Mesendoderm (in vitro differentiated cells): ENCODE data around the gene QRICH1.

Experiments
- DNase-seq: peaks from one replicate; pipeline ENCODE4 v3.0.0; 2013
- H2AK5ac ChIP-seq: 2 replicates; pipeline ENCODE4 v1.6.1; 2013; ENCODE audit warnings: low read length, inconsistent platforms
- H2BK120ac ChIP-seq: 2 replicates; pipeline ENCODE4 v1.6.1; 2013; ENCODE audit warnings: low read depth, mild to moderate bottlenecking, low read length, moderate library complexity, mixed read lengths
- H2BK15ac ChIP-seq: replicated peaks from 2 replicates; pipeline ENCODE4 v1.6.1; 2013; ENCODE audit warnings: low read depth, mild to moderate bottlenecking, moderate library complexity
- H2BK5ac ChIP-seq: 2 replicates; pipeline ENCODE4 v1.6.1; 2013; ENCODE audit warnings: low read length, inconsistent platforms
- H3K18ac ChIP-seq: 2 replicates; pipeline ENCODE4 v1.6.1; 2013; ENCODE audit warnings: mild to moderate bottlenecking, low read length, mixed read lengths
- H3K23ac ChIP-seq: one replicate; pipeline ENCODE4 v1.6.1; 2013; ENCODE audit warnings: low read length
- H3K27ac ChIP-seq: 2 replicates; pipeline ENCODE4 v1.5.1; 2013; ENCODE audit warnings: low read depth, mild to moderate bottlenecking, inconsistent platforms, low read length, moderate library complexity
- H3K27me3 ChIP-seq: 2 replicates; pipeline ENCODE4 v1.6.1; 2013; ENCODE audit warnings: low read length, control low read depth, mild to moderate bottlenecking, inconsistent platforms; ENCODE audit not compliant: insufficient read depth, poor library complexity
- H3K36me3 ChIP-seq: 2 replicates; pipeline ENCODE4 v1.6.1; 2013; ENCODE audit warnings: low read length, inconsistent platforms; ENCODE audit not compliant: control insufficient read depth, insufficient read depth
- H3K4ac ChIP-seq: one replicate; pipeline ENCODE4 v1.6.1; 2013; ENCODE audit warnings: low read depth, mild to moderate bottlenecking, low read length, moderate library complexity
- H3K4me1 ChIP-seq: 2 replicates; pipeline ENCODE4 v1.6.1; 2013; ENCODE audit warnings: low read depth, low read length, inconsistent platforms; ENCODE audit not compliant: control insufficient read depth
- H3K4me2 ChIP-seq: 2 replicates; pipeline ENCODE4 v1.6.1; 2013; ENCODE audit warnings: low read length
- H3K4me3 ChIP-seq: 2 replicates; pipeline ENCODE4 v1.5.1; 2013; ENCODE audit warnings: mild to moderate bottlenecking, low read length
- H3K56ac ChIP-seq: one replicate; pipeline ENCODE4 v1.6.1; 2013; ENCODE audit warnings: low read length
- H3K79me1 ChIP-seq: 2 replicates; pipeline ENCODE4 v1.6.1; 2013; ENCODE audit warnings: low read length, inconsistent platforms
- H3K79me2 ChIP-seq: 2 replicates; pipeline ENCODE4 v1.6.1; 2013; ENCODE audit warnings: mild to moderate bottlenecking, low read length; ENCODE audit not compliant: control insufficient read depth, insufficient read depth
- H3K9ac ChIP-seq: 2 replicates; pipeline ENCODE4 v1.6.1; 2013; ENCODE audit warnings: low read length, inconsistent platforms
- H4K5ac ChIP-seq: one replicate; pipeline ENCODE4 v1.6.1; 2013; ENCODE audit warnings: low read length
- H4K8ac ChIP-seq: one replicate; pipeline ENCODE4 v1.6.1; 2013; ENCODE audit warnings: low read depth, mild to moderate bottlenecking, control low read depth, low read length, moderate library complexity
- WGBS: extraction: QIAGEN DNeasy Blood & Tissue Kit; methylation state at CpG from one replicate; pipeline ENCODE4 v1.1.7; 2013; ENCODE audit warnings: low lambda C conversion rate, missing lambda C conversion rate; ENCODE audit not compliant: insufficient coverage; ENCODE audit errors: extremely low coverage; 5-methylcytosine and 5-hydroxymethylcytosine counted together

QRICH1 gene

GRCh38 chr3:49076646-49077045 is 17.2 kb downstream of the QRICH1 start:
- no peak overlapping the region for H3K4me3 ChIP-seq
- no CpG with 5 or more reads among the region's 4 CpGs for WGBS
- DNase-seq = no peak

DNA sequence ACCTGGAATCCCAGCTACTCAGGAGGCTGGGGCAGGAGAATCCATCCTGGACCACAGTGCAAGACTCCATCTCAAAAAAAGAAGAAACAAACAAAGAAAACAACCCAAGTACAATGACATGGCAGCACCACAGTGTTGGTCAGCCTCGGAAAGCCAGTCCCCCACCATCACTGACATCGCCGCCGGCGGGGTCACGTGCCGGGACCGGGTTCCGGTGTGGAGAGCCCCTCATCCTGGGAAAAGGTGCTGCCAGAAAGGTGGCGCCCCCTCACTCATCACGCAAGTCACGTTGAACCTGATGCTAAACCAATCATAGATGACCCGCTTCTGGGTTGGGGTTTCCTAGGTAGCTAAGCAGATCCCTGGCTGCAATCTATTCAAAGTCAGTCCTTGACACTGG is 17.8 kb downstream of the QRICH1 start:
- H4K5ac ChIP-seq = no peak overlapping the region
- peaks cover 22% of the 10 kb centered on the region for H3K79me2 ChIP-seq
- H3K23ac ChIP-seq = no peak overlapping the region
- H3K36me3 ChIP-seq = peaks cover 12% of the 10 kb centered on the region
- H2BK15ac ChIP-seq = no peak overlapping the region
- no peak overlapping the region for H2BK5ac ChIP-seq
- H3K79me1 ChIP-seq = peaks cover 8% of the 10 kb centered on the region
- H3K4me3 ChIP-seq = no peak overlapping the region
- no peak overlapping the region for H3K9ac ChIP-seq
- H3K18ac ChIP-seq = no peak overlapping the region
- H3K4ac ChIP-seq = no peak overlapping the region
- H4K8ac ChIP-seq = no peak overlapping the region
- no peak overlapping the region for H2BK120ac ChIP-seq
- no peaks in the 10 kb centered on the region for H3K27me3 ChIP-seq
- H3K4me2 ChIP-seq = no peak overlapping the region
- no peak overlapping the region for H3K27ac ChIP-seq
- no CpG with 5 or more reads among the region's 13 CpGs for WGBS
- H2AK5ac ChIP-seq = no peak overlapping the region
- no peak for DNase-seq
- H3K56ac ChIP-seq = no peak overlapping the region
- H3K4me1 ChIP-seq = no peaks in the 10 kb centered on the region

More at GRCh38 chr3:49076646-49077045, 17.2 kb downstream of the QRICH1 start:
- Histone ChIP-seq H3K79me1 (peaks cover 8% of the 10 kb centered on the region), H2BK15ac (no peak overlapping the region), H2AK5ac (no peak overlapping the region), H4K8ac (no peak overlapping the region), H3K36me3 (peaks cover 9% of the 10 kb centered on the region), H3K79me2 (peaks cover 25% of the 10 kb centered on the region), H3K56ac (no peak overlapping the region), H3K23ac (no peak overlapping the region), H3K4ac (no peak overlapping the region), H3K27me3 (no peaks in the 10 kb centered on the region), H3K27ac (no peak overlapping the region), H3K18ac (no peak overlapping the region), H3K4me1 (no peaks in the 10 kb centered on the region), H2BK5ac (no peak overlapping the region), H2BK120ac (no peak overlapping the region), H3K9ac (no peak overlapping the region), H3K4me2 (no peak overlapping the region), H4K5ac (no peak overlapping the region)

GRCh38 chr3:49058011-49058410 is 35.9 kb downstream of the QRICH1 start:
- Histone ChIP-seq H2BK5ac (no peak overlapping the region), H3K4me2 (no peak overlapping the region), H3K18ac (no peak overlapping the region), H2AK5ac (no peak overlapping the region), H3K79me1 (peaks cover 3% of the 10 kb centered on the region), H3K27me3 (no peaks in the 10 kb centered on the region), H3K79me2 (no peaks in the 10 kb centered on the region), H3K56ac (no peak overlapping the region), H4K8ac (no peak overlapping the region), H2BK15ac (no peak overlapping the region), H2BK120ac (no peak overlapping the region), H4K5ac (no peak overlapping the region), H3K4me1 (no peaks in the 10 kb centered on the region), H3K23ac (no peak overlapping the region), H3K4me3 (no peak overlapping the region), H3K4ac (no peak overlapping the region), H3K9ac (no peak overlapping the region), H3K27ac (no peak overlapping the region), H3K36me3 (peaks cover 17% of the 10 kb centered on the region)
- DNase-seq = no peak
- WGBS = no CpG with 5 or more reads among the region's 7 CpGs

- H3K18ac ChIP-seq = no peak overlapping the region
- H3K36me3 ChIP-seq = peaks cover 18% of the 10 kb centered on the region
- no peak overlapping the region for H3K9ac ChIP-seq
- no peak overlapping the region for H2BK5ac ChIP-seq
- H3K4me3 ChIP-seq = no peak overlapping the region
- H2BK15ac ChIP-seq = no peak overlapping the region
- DNase-seq = no peak
- no peak overlapping the region for H3K4me2 ChIP-seq
- H3K4ac ChIP-seq = no peak overlapping the region
- no peak overlapping the region for H2BK120ac ChIP-seq
- H3K23ac ChIP-seq = no peak overlapping the region
- no peaks in the 10 kb centered on the region for H3K27me3 ChIP-seq
- no peak overlapping the region for H4K8ac ChIP-seq
- H3K27ac ChIP-seq = no peak overlapping the region
- no peaks in the 10 kb centered on the region for H3K79me2 ChIP-seq
- no peak overlapping the region for H4K5ac ChIP-seq
- H3K79me1 ChIP-seq = peaks cover 3% of the 10 kb centered on the region
- H3K56ac ChIP-seq = no peak overlapping the region
- no CpG with 5 or more reads among the region's 10 CpGs for WGBS
- H2AK5ac ChIP-seq = no peak overlapping the region
- no peaks in the 10 kb centered on the region for H3K4me1 ChIP-seq
These were observed 36.6 kb downstream of the QRICH1 start for GRCh38 chr3:49057268-49057667.

DNA sequence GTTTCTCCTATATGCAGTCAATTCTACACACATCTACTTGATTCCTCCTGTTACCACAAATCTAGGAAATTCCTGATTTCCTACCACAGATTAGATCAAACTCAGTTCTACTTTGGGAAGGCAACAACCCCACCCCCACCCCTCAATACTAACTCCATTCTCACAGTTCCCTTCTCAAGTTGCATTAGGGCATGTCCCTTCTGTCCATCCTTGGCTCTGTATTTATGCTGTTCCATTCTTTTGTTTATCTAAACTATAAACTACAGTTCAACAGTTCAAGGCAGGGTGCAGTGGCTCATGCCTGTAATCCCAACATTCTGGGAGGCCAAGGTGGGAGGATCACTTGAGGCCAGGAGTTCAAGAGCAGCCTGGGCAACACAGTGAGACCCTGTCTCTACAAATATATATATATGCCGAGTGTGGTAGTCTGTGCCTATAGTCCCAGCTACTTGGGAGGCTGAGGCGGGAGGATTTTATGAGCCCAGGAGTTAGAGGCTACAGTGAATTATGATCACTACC is 39.5 kb downstream of the QRICH1 start:
- Histone ChIP-seq H2BK5ac (no peak overlapping the region), H3K36me3 (peaks cover 24% of the 10 kb centered on the region), H3K27me3 (no peaks in the 10 kb centered on the region), H4K5ac (no peak overlapping the region), H4K8ac (no peak overlapping the region), H3K27ac (no peak overlapping the region), H3K79me1 (peaks cover 9% of the 10 kb centered on the region), H3K4me3 (no peak overlapping the region), H3K4ac (no peak overlapping the region), H3K18ac (no peak overlapping the region), H2BK120ac (no peak overlapping the region), H3K56ac (no peak overlapping the region), H3K79me2 (peaks cover 5% of the 10 kb centered on the region), H2AK5ac (no peak overlapping the region), H3K23ac (no peak overlapping the region), H2BK15ac (no peak overlapping the region), H3K4me1 (no peaks in the 10 kb centered on the region), H3K9ac (no peak overlapping the region), H3K4me2 (no peak overlapping the region)
- no peak for DNase-seq
- no CpG with 5 or more reads among the region's 2 CpGs for WGBS

GRCh38 chr3:49053543-49053942 is 40.3 kb downstream of the QRICH1 start:
- H3K36me3 ChIP-seq = peaks cover 24% of the 10 kb centered on the region
- H2BK15ac ChIP-seq = no peak overlapping the region
- no peak overlapping the region for H3K27ac ChIP-seq
- no peak overlapping the region for H2BK120ac ChIP-seq
- no peak overlapping the region for H3K56ac ChIP-seq
- H3K79me2 ChIP-seq = peaks cover 5% of the 10 kb centered on the region
- no peaks in the 10 kb centered on the region for H3K4me1 ChIP-seq
- H3K9ac ChIP-seq = no peak overlapping the region
- H3K4me3 ChIP-seq = no peak overlapping the region
- H2BK5ac ChIP-seq = no peak overlapping the region
- DNase-seq = no peak
- no peak overlapping the region for H3K4ac ChIP-seq
- H4K8ac ChIP-seq = no peak overlapping the region
- H3K23ac ChIP-seq = no peak overlapping the region
- H3K18ac ChIP-seq = no peak overlapping the region
- H3K79me1 ChIP-seq = peaks cover 9% of the 10 kb centered on the region
- no peak overlapping the region for H2AK5ac ChIP-seq
- no peak overlapping the region for H3K4me2 ChIP-seq
- no peaks in the 10 kb centered on the region for H3K27me3 ChIP-seq
- H4K5ac ChIP-seq = no peak overlapping the region
- no CpG with 5 or more reads among the region's 1 CpG for WGBS
